HepG2 (cell line): ENCODE data around the gene EPB42. TPM values are rescaled to one million over a fixed set of nuclear protein-coding genes. Genes with fewer than 3 reads are reported as not detected.

ENCODE experiments used
- ATAC-seq: fragments of 200-7000 bp; cut with Tn5 transposase; 3 replicates; pipeline ENCODE4 v1.9.1; 2020; ENCODE audit warnings: mild to moderate bottlenecking, moderate library complexity
- BruUV-seq: library from RNA; stranded (reverse); fragments of 400-500 nt; replicated peaks from 2 replicates; lab custom pipeline; 2021; lab: Mats Ljungman, UMichigan
- CTCF ChIA-PET: fragments of 300-600 bp; formaldehyde crosslinking; extraction: SDS; loops from one replicate; lab custom pipeline; 2021; ENCODE audit warnings: low total read pairs, inconsistent platforms, low intra/inter-chr PET ratio; lab: Yijun Ruan, JAX
- POLR2A ChIA-PET: fragments of 350-600 bp; sonication (Branson Sonifier 250); formaldehyde crosslinking; loops from one replicate; lab custom pipeline; 2020; ENCODE audit warnings: antibody characterized with exemption, inconsistent platforms; lab: Yijun Ruan, JAX
- DNase-seq: peaks from one replicate; pipeline ENCODE4 v3.0.0-alpha.2; 2015; ENCODE audit warnings: low spot score
- FAIRE-seq: peaks from 3 replicates; lab custom pipeline; 2011; peaks lifted over from hg19 to GRCh38; lab: Jason Lieb, UNC
- H2AFZ ChIP-seq: one replicate; pipeline ENCODE4 v1.6.1; 2011; ENCODE audit warnings: low read length, inconsistent platforms
- H3K27ac ChIP-seq: fragments of 300-600 bp; 3 replicates; pipeline ENCODE4 v1.8.0; 2011; ENCODE audit warnings: mixed run types, mild to moderate bottlenecking, mixed read lengths, low read length, inconsistent platforms; ENCODE audit not compliant: insufficient read depth; ENCODE audit errors: extremely low read length
- H3K27me3 ChIP-seq, 2 experiments: fragments of 200-600 bp in 1 of 2; 2 replicates in 1 of 2; 3 replicates in 1 of 2; pipeline versions ENCODE4 v1.6.0 to v1.8.0; 2011; ENCODE audit warnings: low read length in 2 of 2, mild to moderate bottlenecking in 2 of 2, moderate library complexity in 2 of 2, inconsistent platforms in 1 of 2; ENCODE audit not compliant: insufficient read depth in 2 of 2, control insufficient read depth in 1 of 2
- H3K36me3 ChIP-seq, 2 experiments: fragments of 200-600 bp in 1 of 2; replicated peaks in 1 of 2; 2 replicates in 1 of 2; 3 replicates in 1 of 2; pipeline versions ENCODE4 v1.5.1 to v1.8.0; 2011; ENCODE audit warnings: low read length in 2 of 2, inconsistent platforms in 1 of 2; ENCODE audit not compliant: insufficient read depth in 2 of 2, control insufficient read depth in 1 of 2
- H3K4me1 ChIP-seq: 2 replicates; pipeline ENCODE4 v1.5.1; 2012; ENCODE audit warnings: low read length, inconsistent platforms; ENCODE audit not compliant: insufficient read depth
- H3K4me2 ChIP-seq: 2 replicates; pipeline ENCODE4 v1.6.0; 2011; ENCODE audit warnings: low read depth, low read length, inconsistent platforms
- H3K4me3 ChIP-seq, 3 experiments: fragments of 200-600 bp in 1 of 3; sonication (generic), shearing (Covaris generic) in 1 of 3; replicated peaks in 1 of 3; 2 replicates each; pipeline ENCODE4 v1.5.1; 2011 to 2016; ENCODE audit warnings: low read length in 3 of 3, inconsistent platforms in 2 of 3, low read depth in 2 of 3, mild to moderate bottlenecking in 2 of 3, control low read depth in 1 of 3, mixed read lengths in 1 of 3; ENCODE audit not compliant: insufficient read depth in 1 of 3
- H3K79me2 ChIP-seq: one replicate; pipeline ENCODE4 v1.6.1; 2011; ENCODE audit warnings: low read length, inconsistent platforms; ENCODE audit not compliant: insufficient read depth
- H3K9ac ChIP-seq: 2 replicates; pipeline ENCODE4 v1.6.0; 2011; ENCODE audit warnings: mild to moderate bottlenecking, low read depth, low read length, inconsistent platforms; ENCODE audit not compliant: insufficient read depth
- H3K9me3 ChIP-seq: 2 replicates; pipeline ENCODE4 v1.5.1; 2012; ENCODE audit warnings: mild to moderate bottlenecking, low read length
- H4K20me1 ChIP-seq: 2 replicates; pipeline ENCODE4 v1.6.0; 2011; ENCODE audit warnings: inconsistent platforms, mild to moderate bottlenecking, low read length, moderate library complexity; ENCODE audit not compliant: insufficient read depth
- CHCHD3 ChIP-seq: sonication (generic); formaldehyde crosslinking; IDR thresholded peaks from 2 replicates; pipeline ENCODE4 v1.8.0; 2022; ENCODE audit warnings: mild to moderate bottlenecking, missing genetic modification reagents, moderate library complexity
- DZIP1 ChIP-seq: sonication (generic); formaldehyde crosslinking; IDR thresholded peaks from 2 replicates; pipeline ENCODE4 v1.5.0; 2020; ENCODE audit warnings: mild to moderate bottlenecking, missing genetic modification reagents
- KIAA2018 ChIP-seq: sonication (generic); formaldehyde crosslinking; IDR thresholded peaks from 2 replicates; pipeline ENCODE4 v1.5.0; 2020; ENCODE audit warnings: mild to moderate bottlenecking, missing genetic modification reagents, borderline replicate concordance
- MTERF4 ChIP-seq: sonication (generic); formaldehyde crosslinking; IDR thresholded peaks from 2 replicates; pipeline ENCODE4 v1.8.0; 2023; ENCODE audit warnings: mild to moderate bottlenecking, missing genetic modification reagents
- NFATC3 ChIP-seq: sonication (generic); formaldehyde crosslinking; IDR thresholded peaks from 2 replicates; pipeline ENCODE4 v1.5.1; 2020; ENCODE audit warnings: mild to moderate bottlenecking, missing genetic modification reagents
- PCBP2 ChIP-seq: fragments of 200-400 bp; formaldehyde crosslinking; optimal IDR thresholded peaks from 2 replicates; pipeline ENCODE3; 2018; ENCODE audit warnings: low read length, low read depth; ENCODE audit not compliant: poor library complexity, severe bottlenecking
- RCOR2 ChIP-seq: IDR thresholded peaks from 2 replicates; pipeline ENCODE4 v1.6.1; 2016; ENCODE audit warnings: missing biosample characterization, missing genetic modification reagents
- SIN3B ChIP-seq: fragments of 150-350 bp; IDR thresholded peaks from 2 replicates; pipeline ENCODE4 v1.6.1; 2014; ENCODE audit warnings: low read length
- SP140L ChIP-seq: sonication (generic); formaldehyde crosslinking; IDR thresholded peaks from 2 replicates; pipeline ENCODE4 v1.4.0; 2020; ENCODE audit warnings: missing genetic modification reagents, borderline replicate concordance
- ZFP82 ChIP-seq: sonication (generic); formaldehyde crosslinking; IDR thresholded peaks from 2 replicates; pipeline ENCODE4 v1.5.1; 2020; ENCODE audit warnings: mild to moderate bottlenecking, missing genetic modification reagents, borderline replicate concordance
- ZNF550 ChIP-seq: sonication (generic); formaldehyde crosslinking; IDR thresholded peaks from 2 replicates; pipeline ENCODE4 v1.4.0; 2020; ENCODE audit warnings: mild to moderate bottlenecking, missing genetic modification reagents, borderline replicate concordance
- ZSCAN20 ChIP-seq: sonication (generic); formaldehyde crosslinking; IDR thresholded peaks from 2 replicates; pipeline ENCODE4 v1.4.0; 2020; ENCODE audit warnings: missing genetic modification reagents, mild to moderate bottlenecking, borderline replicate concordance
- ZSCAN30 ChIP-seq: sonication (generic); formaldehyde crosslinking; IDR thresholded peaks from 2 replicates; pipeline ENCODE4 v1.5.0; 2020; ENCODE audit warnings: mild to moderate bottlenecking, missing genetic modification reagents
- WGBS: methylation state at CpG from one replicate; pipeline ENCODE4 v1.1.6; 2017; ENCODE audit warnings: low lambda C conversion rate; 5-methylcytosine and 5-hydroxymethylcytosine counted together
- in situ Hi-C: cut with HindIII; loops from 2 replicates; pipeline ENCODE4 v1.10.0; 2017; ENCODE audit warnings: low pct_unique_long_range_greater_than_20kb; ENCODE audit not compliant: extremely low pct_ligation_motif_present
- intact Hi-C: fragments of 100-400 bp; cut with micrococcal nuclease; formaldehyde crosslinking; loops from one replicate; pipeline ENCODE4 v1.10.0; 2022; ENCODE audit not compliant: unreplicated experiment
- polyA plus RNA-seq, 8 experiments: library from polyadenylated mRNA; depleted of rRNA in 3 of 8; stranded (reverse) in 7 of 8; unstranded in 1 of 8; fragments of >200 nt; fragmentation: Illumina TruSeq in 4 of 8; extraction: Trizol in 4 of 8; gene quantifications; 2 replicates each; pipeline versions ENCODE4 v1.2.1 to v1.2.3, GENCODE V29; 2011 to 2016; ENCODE audit warnings: low read depth in 4 of 8, missing spikeins in 1 of 8, mixed read lengths in 1 of 8; ENCODE audit not compliant: insufficient read depth in 1 of 8
- total RNA-seq, 5 experiments: library from RNA; depleted of rRNA; stranded (reverse); fragments of >200 nt; fragmentation: Illumina TruSeq; extraction: Trizol; gene quantifications; 2 replicates each; pipeline ENCODE4 v1.2.3, GENCODE V29; 2016; ENCODE audit warnings: low read depth in 1 of 5

Gene EPB42
- total and polyA plus RNA-seq, 2 of the 13 experiments (the other 11 are each of a cell fraction or from before 2014, with no cell fraction given): not detected

- no peak overlapping the region for H2AFZ ChIP-seq
- DNase-seq: no peak
- no peaks in the 10 kb centered on the region; a peak in 1 of 5 replicates for H3K27me3 ChIP-seq
- H3K79me2 ChIP-seq: no peaks in the 10 kb centered on the region
- no peaks in the 10 kb centered on the region for H3K9me3 ChIP-seq
- FAIRE-seq: no peak
- H3K4me2 ChIP-seq: no peak overlapping the region
- H3K36me3 ChIP-seq: peaks cover 2 to 64% of the 10 kb centered on the region in 2 experiments
- in situ Hi-C loops (no loop called here), intact Hi-C loops (no loop called here)
- H3K9ac ChIP-seq: no peak overlapping the region
- no peaks in the 10 kb centered on the region; the same call in 1 of the 2 replicates for H4K20me1 ChIP-seq
- POLR2A ChIA-PET: no interaction called here
- no peaks in the 10 kb centered on the region for H3K4me1 ChIP-seq
- H3K27ac ChIP-seq: no peak overlapping the region
- no TSS peak for BruUV-seq
- ATAC-seq: no peak
- no peak overlapping the region for H3K4me3 ChIP-seq
- WGBS: 96% methylated on average over 2 of the region's 2 CpGs
- CTCF ChIA-PET: no interaction called here
- TF ChIP-seq NFATC3 (CRISPR knock-in tag) (no peak), PCBP2 (no peak), ZSCAN20 (no peak), CHCHD3 (no peak), SP140L (no peak), ZFP82 (no peak), ZNF550 (CRISPR knock-in tag) (no peak), MTERF4 (CRISPR knock-in tag) (no peak), SIN3B (no peak), DZIP1 (CRISPR knock-in tag) (no peak), ZSCAN30 (no peak), RCOR2 (CRISPR knock-in tag) (no peak), KIAA2018 (CRISPR knock-in tag) (no peak)
Observed at GRCh38 chr15:43151688-43152087, 69.1 kb downstream of the EPB42 start.
